UCSD-AML1 (cell line): ENCODE data around the gene OR51E2.
"Not testable (repeated sequence)": the region's sequence is repeated elsewhere in the genome, so short reads cannot be mapped to it uniquely, and the experiment has no call there.

ENCODE experiments used
- DNase-seq: peaks from one replicate; lab custom pipeline; 2025; ENCODE audit not compliant: unreplicated experiment; lab: John Stamatoyannopoulos, UW

Gene OR51E2

GRCh38 chr11:4697585-4697984 lies at the start of gene OR51E2:
Gene OR51E2, minus strand, starts transcription at chr11:4697853. Its CDS starts 15,142 bp downstream, at chr11:4682711.
- DNase-seq, result no peak

- DNase-seq, result no peak
Measured at GRCh38 chr11:4740735-4741134, 43.1 kb upstream of the OR51E2 start.

GRCh38 chr11:4727171-4727570 lies 29.5 kb upstream of the OR51E2 start:
- no peak for DNase-seq

GRCh38 chr11:4722616-4723534 lies 25.2 kb upstream of the OR51E2 start:
- not testable (repeated sequence) for DNase-seq

- no peak for DNase-seq
Measured at GRCh38 chr11:4714300-4714699, 16.6 kb upstream of the OR51E2 start.

- no peak for DNase-seq
Measured at GRCh38 chr11:4713241-4713640, 15.6 kb upstream of the OR51E2 start.

GRCh38 chr11:4704790-4705334 lies 7.2 kb upstream of the OR51E2 start:
- DNase-seq, result no peak

- DNase-seq, result no peak
Measured at GRCh38 chr11:4704054-4704789, 6.6 kb upstream of the OR51E2 start, which contains the start of gene MMP26. Gene MMP26, plus strand, starts transcription at chr11:4704784.

GRCh38 chr11:4700436-4700820 lies 2.8 kb upstream of the OR51E2 start:
- DNase-seq, result no peak

- no peak for DNase-seq
Measured at GRCh38 chr11:4699697-4700435, 2.2 kb upstream of the OR51E2 start.

- no peak for DNase-seq
Measured at GRCh38 chr11:4695442-4695841, 2.2 kb downstream of the OR51E2 start.

GRCh38 chr11:4684631-4685285 lies 12.9 kb downstream of the OR51E2 start:
- no peak for DNase-seq

GRCh38 chr11:4682623-4683419 lies 14.8 kb downstream of the OR51E2 start:
- DNase-seq, result no peak

GRCh38 chr11:4680341-4680740 lies 17.3 kb downstream of the OR51E2 start:
- no peak for DNase-seq

- DNase-seq, result no peak
Measured at GRCh38 chr11:4677948-4678347, 19.7 kb downstream of the OR51E2 start.

- DNase-seq, result no peak
Measured at GRCh38 chr11:4673781-4674180, 23.9 kb downstream of the OR51E2 start.

GRCh38 chr11:4672470-4672869 lies 25.2 kb downstream of the OR51E2 start:
- DNase-seq, result no peak

- DNase-seq, result no peak
Measured at GRCh38 chr11:4671741-4672140, 25.9 kb downstream of the OR51E2 start.

- no peak for DNase-seq
Measured at GRCh38 chr11:4665424-4665823, 32.2 kb downstream of the OR51E2 start.

GRCh38 chr11:4664786-4665185 lies 32.9 kb downstream of the OR51E2 start:
- no peak for DNase-seq
